AG10803 (cell line): Measurements from ENCODE around the gene TMEM181.
"Not testable (repeated sequence)": the region's sequence is repeated elsewhere in the genome, so short reads cannot be mapped to it uniquely, and the experiment has no call there.

Experiments used
- DNase-seq: peaks from one replicate; pipeline ENCODE4 v3.0.0; 2010; ENCODE audit warnings: low read depth
- H3K4me3 ChIP-seq: 2 replicates; pipeline ENCODE4 v1.5.1; 2011; ENCODE audit warnings: mild to moderate bottlenecking, low read length, control low read depth
- CTCF ChIP-seq: conservative IDR thresholded peaks from 2 replicates; pipeline ENCODE4 v1.5.1; 2011; ENCODE audit warnings: mild to moderate bottlenecking, low read length, control low read depth, inconsistent platforms

TMEM181 gene

DNA sequence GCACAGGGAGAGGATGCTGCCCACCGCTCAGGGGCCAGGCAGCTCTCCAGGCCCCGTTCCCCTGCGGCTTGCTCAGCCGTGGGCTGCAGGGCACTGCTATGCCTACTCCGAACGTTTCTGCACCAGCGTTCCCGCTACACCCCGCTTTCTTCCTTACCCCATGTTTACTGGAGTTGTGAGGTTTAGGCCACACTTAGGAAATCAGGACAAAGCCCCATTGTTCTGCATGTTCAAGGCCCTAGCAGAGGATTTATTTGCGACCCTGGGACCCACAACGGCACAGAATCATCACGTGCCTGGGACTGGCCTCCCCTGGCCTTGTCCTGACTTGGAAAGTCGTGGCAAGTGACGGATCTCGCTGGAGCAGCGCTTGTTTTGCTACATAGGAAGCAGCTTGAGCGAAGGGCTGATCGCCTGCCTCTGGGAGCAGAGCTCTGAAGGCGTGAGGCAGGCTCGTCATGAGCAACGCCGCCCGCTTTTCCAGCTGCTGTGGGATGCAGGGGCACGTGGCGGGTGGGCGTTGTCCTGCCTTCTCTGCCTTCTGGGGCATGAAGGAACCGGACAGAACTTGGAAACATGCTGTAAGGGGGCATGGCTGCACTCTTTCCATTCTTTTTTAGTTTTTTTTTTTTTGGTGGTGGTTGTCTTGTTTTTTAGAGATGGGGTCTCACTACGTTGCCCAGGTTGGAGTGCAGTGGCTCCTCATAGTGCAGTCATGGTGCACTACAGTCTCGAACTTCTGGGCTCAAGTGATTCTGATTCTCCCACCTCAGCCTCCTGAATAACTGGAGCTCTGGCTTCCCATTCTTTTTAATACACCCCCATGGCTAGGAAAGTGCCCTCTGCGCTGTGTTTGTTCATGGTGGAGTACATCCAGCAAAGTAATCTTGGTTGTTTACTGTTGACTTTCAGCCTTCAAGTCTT is 14.6 kb upstream of the TMEM181 start:
- DNase-seq: no peak
- H3K4me3 ChIP-seq: no peak overlapping the region
- TF ChIP-seq CTCF: no peak

GRCh38 chr6:158548418-158549161 is 11.3 kb upstream of the TMEM181 start:
- TF ChIP-seq CTCF: no peak
- no peak overlapping the region for H3K4me3 ChIP-seq
- DNase-seq: no peak

- no peak for TF ChIP-seq CTCF
- no peak overlapping the region for H3K4me3 ChIP-seq
- DNase-seq: no peak
These were observed 7.7 kb upstream of the TMEM181 start for GRCh38 chr6:158552055-158552795.

GRCh38 chr6:158552796-158553138 is 7.1 kb upstream of the TMEM181 start:
- no peak for DNase-seq
- no peak overlapping the region for H3K4me3 ChIP-seq
- no peak for TF ChIP-seq CTCF

- no peak overlapping the region for H3K4me3 ChIP-seq
- no peak for TF ChIP-seq CTCF
- no peak for DNase-seq
These were observed 5.1 kb upstream of the TMEM181 start for GRCh38 chr6:158554611-158555361.

DNA sequence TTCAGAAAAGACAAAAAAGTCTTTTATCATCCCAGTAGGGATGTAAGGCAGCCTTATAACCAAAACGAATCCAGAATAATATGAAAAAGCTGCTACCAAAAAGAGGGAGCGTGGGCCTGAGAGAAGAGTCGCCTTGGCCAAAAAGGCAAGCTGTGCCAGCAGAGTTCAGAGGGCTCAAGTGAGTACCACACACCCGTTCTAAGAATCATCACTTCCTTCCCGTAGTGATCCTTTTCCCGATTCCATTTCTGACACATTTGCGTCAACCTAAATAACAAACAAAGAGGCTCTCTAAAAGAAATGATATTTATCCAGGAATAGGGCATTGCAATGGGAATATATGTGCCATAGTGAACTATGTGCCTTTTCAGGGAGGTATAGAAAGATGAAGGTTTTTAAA is 3.8 kb upstream of the TMEM181 start:
- no peak for TF ChIP-seq CTCF
- no peak overlapping the region for H3K4me3 ChIP-seq
- no peak for DNase-seq

- not testable (repeated sequence) for H3K4me3 ChIP-seq, DNase-seq
These were observed 2.8 kb upstream of the TMEM181 start for GRCh38 chr6:158557110-158557509.
